Left ventricle myocardium inferior (tissue), 1 donor: Measurements from ENCODE around the gene PTPRN2. TPM values are rescaled to one million over a fixed set of nuclear protein-coding genes. Genes with fewer than 3 reads are reported as not detected.
"Not testable (repeated sequence)": the region's sequence is repeated elsewhere in the genome, so short reads cannot be mapped to it uniquely, and the experiment has no call there.

ENCODE experiments used
- DNase-seq: peaks from one replicate; pipeline ENCODE4 v3.0.0-alpha.2; 2020
- H3K27ac ChIP-seq: fragments of 200-600 bp; replicated peaks from 2 replicates; pipeline ENCODE4 v1.8.0; 2021
- H3K27me3 ChIP-seq: fragments of 200-600 bp; 2 replicates; pipeline ENCODE4 v1.8.0; 2021; ENCODE audit warnings: low read depth
- H3K36me3 ChIP-seq: fragments of 200-600 bp; 2 replicates; pipeline ENCODE4 v1.8.0; 2021
- H3K4me1 ChIP-seq: fragments of 200-600 bp; 2 replicates; pipeline ENCODE4 v1.8.0; 2021
- H3K4me3 ChIP-seq: fragments of 200-600 bp; 2 replicates; pipeline ENCODE4 v1.8.0; 2021; ENCODE audit warnings: mild to moderate bottlenecking, moderate library complexity
- H3K9me3 ChIP-seq: fragments of 200-600 bp; replicated peaks from 2 replicates; pipeline ENCODE4 v1.8.0; 2021
- CTCF ChIP-seq: fragments of 200-600 bp; IDR thresholded peaks from 2 replicates; pipeline ENCODE4 v1.8.0; 2021; ENCODE audit warnings: antibody characterized with exemption, mild to moderate bottlenecking, borderline replicate concordance
- intact Hi-C: fragments of 100-400 bp; cut with micrococcal nuclease; formaldehyde crosslinking; loops from one replicate; pipeline ENCODE4 v1.11.0; 2022
- total RNA-seq: library from RNA; stranded (reverse); fragmentation: NEBNext Ultra II Directional; extraction: Animal tissue kit (Norgen Biotek cat#: 25700); gene quantifications from one replicate; pipeline ENCODE4 v1.2.1, GENCODE V29; 2021
- donor health status: DM: no; HTN: yes; CAD: no; lungs with severe emphysema.

PTPRN2 gene
- total RNA-seq, 1 donor from 2014 or later, result 1.3 TPM

- TF ChIP-seq CTCF, result no peak
- H3K4me1 ChIP-seq, result no peaks in the 10 kb centered on the region
- peaks cover 58% of the 10 kb centered on the region for H3K27me3 ChIP-seq
- no peak overlapping the region for H3K27ac ChIP-seq
- DNase-seq, result no peak
- H3K9me3 ChIP-seq, result no peaks in the 10 kb centered on the region
- intact Hi-C loops, result no loop called here
- H3K36me3 ChIP-seq, result no peaks in the 10 kb centered on the region
- no peak overlapping the region for H3K4me3 ChIP-seq
These were observed 120.1 kb downstream of the PTPRN2 start for GRCh38 chr7:158467562-158467961.

GRCh38 chr7:158463317-158463716 is 124.3 kb downstream of the PTPRN2 start:
- intact Hi-C loops, result no loop called here
- Histone ChIP-seq H3K9me3 (no peaks in the 10 kb centered on the region), H3K27ac (no peak overlapping the region), H3K27me3 (peaks cover 28% of the 10 kb centered on the region), H3K36me3 (no peaks in the 10 kb centered on the region), H3K4me3 (no peak overlapping the region), H3K4me1 (no peaks in the 10 kb centered on the region)
- DNase-seq, result no peak
- TF ChIP-seq CTCF, result no peak

- no peak overlapping the region for H3K27ac ChIP-seq
- H3K36me3 ChIP-seq, result no peaks in the 10 kb centered on the region
- no peaks in the 10 kb centered on the region for H3K9me3 ChIP-seq
- intact Hi-C loops, result no loop called here
- peaks cover 25% of the 10 kb centered on the region for H3K27me3 ChIP-seq
- no peak overlapping the region for H3K4me3 ChIP-seq
- no peak for TF ChIP-seq CTCF
- H3K4me1 ChIP-seq, result no peaks in the 10 kb centered on the region
- no peak for DNase-seq
These were observed 125.8 kb downstream of the PTPRN2 start for GRCh38 chr7:158461824-158462223.

DNA sequence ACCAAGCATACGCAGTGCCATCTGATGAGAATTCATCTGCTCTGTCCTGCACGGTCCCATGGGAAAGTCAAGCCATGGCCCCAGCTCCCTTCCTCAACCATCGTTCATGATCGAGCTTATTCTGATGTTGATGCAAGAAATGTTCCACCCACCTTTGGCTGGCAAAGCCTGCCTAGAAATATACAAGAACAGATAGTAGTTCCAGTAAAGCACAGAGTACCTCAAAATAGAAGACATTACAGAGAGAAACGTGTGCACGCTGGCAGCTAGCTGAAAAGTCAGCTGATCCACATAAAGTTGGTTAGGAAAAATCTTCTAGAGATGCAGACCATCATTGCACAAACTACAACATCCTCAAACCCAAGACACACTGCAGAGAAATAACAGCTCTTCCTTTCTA is 127.0 kb downstream of the PTPRN2 start:
- Histone ChIP-seq H3K27me3 (peaks cover 30% of the 10 kb centered on the region), H3K4me3 (no peak overlapping the region), H3K36me3 (no peaks in the 10 kb centered on the region), H3K27ac (no peak overlapping the region), H3K4me1 (no peaks in the 10 kb centered on the region), H3K9me3 (no peaks in the 10 kb centered on the region)
- intact Hi-C loops, result no loop called here
- DNase-seq, result no peak
- no peak for TF ChIP-seq CTCF

DNA sequence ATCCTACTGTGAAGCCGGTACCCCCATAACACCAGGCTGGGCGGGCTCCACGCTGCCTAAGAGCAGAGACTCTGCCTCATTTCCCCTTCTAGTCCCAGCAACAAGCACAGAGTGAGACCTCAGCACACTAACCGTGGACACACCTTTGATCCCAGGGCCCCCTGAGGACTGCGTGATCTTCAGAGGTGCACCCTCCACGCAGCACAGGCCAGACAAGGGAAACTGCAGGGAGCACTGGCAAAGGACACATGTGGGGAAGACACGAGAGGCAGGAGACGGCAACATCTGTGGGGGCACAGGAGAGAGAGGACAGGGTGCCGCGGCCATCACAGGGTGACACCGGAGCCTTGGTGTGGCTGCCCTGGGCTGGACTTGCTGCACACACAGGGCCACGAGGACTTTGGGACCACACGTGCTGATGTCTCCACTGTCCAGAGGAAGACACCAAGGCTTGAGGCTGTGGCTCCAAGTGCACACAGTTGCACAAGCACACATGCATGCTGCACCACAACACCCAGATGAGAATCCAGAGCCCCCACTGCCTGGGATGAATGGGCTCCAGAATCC is 128.8 kb downstream of the PTPRN2 start:
- Histone ChIP-seq H3K27me3 (peaks cover 30% of the 10 kb centered on the region), H3K36me3 (no peaks in the 10 kb centered on the region), H3K4me3 (no peak overlapping the region), H3K4me1 (no peaks in the 10 kb centered on the region), H3K9me3 (no peaks in the 10 kb centered on the region), H3K27ac (no peak overlapping the region)
- TF ChIP-seq CTCF, result no peak
- intact Hi-C loops, result no loop called here
- no peak for DNase-seq

GRCh38 chr7:158458096-158458495 is 129.5 kb downstream of the PTPRN2 start:
- H3K27me3 ChIP-seq, result peaks cover 30% of the 10 kb centered on the region
- H3K4me1 ChIP-seq, result no peaks in the 10 kb centered on the region
- intact Hi-C loops, result no loop called here
- no peak for DNase-seq
- H3K4me3 ChIP-seq, result no peak overlapping the region
- no peak for TF ChIP-seq CTCF
- no peak overlapping the region for H3K27ac ChIP-seq
- no peaks in the 10 kb centered on the region for H3K9me3 ChIP-seq
- no peaks in the 10 kb centered on the region for H3K36me3 ChIP-seq

DNA sequence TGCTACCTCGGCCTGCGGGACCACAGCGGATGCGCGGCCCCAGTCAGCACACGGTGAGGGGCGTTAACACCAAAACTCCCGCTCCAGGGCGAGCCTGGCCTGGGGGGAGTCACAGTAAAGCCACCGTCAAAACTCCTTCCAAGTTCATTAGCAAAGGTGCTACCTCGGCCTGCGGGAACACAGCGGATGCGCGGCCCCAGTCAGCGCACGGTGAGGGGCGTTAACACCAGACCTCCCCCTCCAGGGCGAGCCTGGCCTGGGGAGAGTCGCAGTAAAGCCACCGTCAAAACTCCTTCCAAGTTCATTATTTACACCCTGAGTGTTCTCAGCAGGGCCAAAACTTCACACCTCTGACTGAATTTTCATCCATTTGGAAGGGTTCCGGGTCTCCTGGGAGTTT is 130.0 kb downstream of the PTPRN2 start:
- H3K27ac ChIP-seq, H3K36me3 ChIP-seq, H3K4me3 ChIP-seq, DNase-seq, H3K9me3 ChIP-seq, intact Hi-C loops, H3K4me1 ChIP-seq: not testable (repeated sequence)
- peaks cover 33% of the 10 kb centered on the region for H3K27me3 ChIP-seq
